Adipocyte (in vitro differentiated cells): ENCODE measurements around the gene CTLA4.
"Not testable (repeated sequence)": the region's sequence is repeated elsewhere in the genome, so short reads cannot be mapped to it uniquely, and the experiment has no call there.

Source experiments
- DNase-seq: peaks from one replicate; pipeline ENCODE4 v3.0.0-alpha.2; 2015; ENCODE audit warnings: low read depth
- H3K27me3 ChIP-seq: replicated peaks from 2 replicates; pipeline ENCODE4 v1.7.0; 2013; ENCODE audit warnings: mild to moderate bottlenecking, low read length, moderate library complexity; ENCODE audit not compliant: control insufficient read depth, insufficient read depth
- H3K36me3 ChIP-seq: 2 replicates; pipeline ENCODE4 v1.7.0; 2013; ENCODE audit warnings: low read length, mild to moderate bottlenecking, moderate library complexity; ENCODE audit not compliant: control insufficient read depth, insufficient read depth, severe bottlenecking
- H3K4me1 ChIP-seq: 2 replicates; pipeline ENCODE4 v1.7.0; 2013; ENCODE audit warnings: mild to moderate bottlenecking, low read length, moderate library complexity; ENCODE audit not compliant: control insufficient read depth, insufficient read depth
- H3K4me3 ChIP-seq: 2 replicates; pipeline ENCODE4 v1.7.0; 2013; ENCODE audit warnings: mild to moderate bottlenecking, low read length, moderate library complexity
- H3K9ac ChIP-seq: 2 replicates; pipeline ENCODE4 v1.7.0; 2013; ENCODE audit warnings: mild to moderate bottlenecking, low read length, moderate library complexity
- H3K9me3 ChIP-seq: 2 replicates; pipeline ENCODE4 v1.7.0; 2013; ENCODE audit warnings: mild to moderate bottlenecking, low read length, moderate library complexity; ENCODE audit not compliant: control insufficient read depth

Gene CTLA4

DNA sequence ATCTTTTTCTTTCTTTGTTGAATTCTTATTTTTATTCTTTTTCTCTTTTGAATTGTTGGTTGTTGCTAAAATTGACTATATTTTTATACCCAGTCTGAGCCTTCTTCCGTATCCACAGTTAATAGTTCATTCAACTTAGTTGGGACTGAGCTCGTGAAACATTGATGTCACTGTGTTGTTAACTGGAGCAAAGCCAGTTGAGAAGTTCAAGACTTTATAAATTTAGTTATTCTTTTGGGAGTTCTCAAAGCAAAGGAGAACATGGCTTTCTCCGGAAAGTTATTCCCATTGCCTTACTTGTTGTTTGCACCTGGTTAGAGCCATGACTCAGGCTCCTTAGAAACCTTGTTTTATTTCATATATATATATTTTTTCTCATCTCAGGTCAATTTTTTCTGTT, 8.8 kb downstream of the CTLA4 start:
- Histone ChIP-seq H3K27me3 (peaks cover 21% of the 10 kb centered on the region), H3K4me3 (no peak overlapping the region), H3K9ac (no peak overlapping the region), H3K36me3 (no peaks in the 10 kb centered on the region), H3K9me3 (no peaks in the 10 kb centered on the region), H3K4me1 (no peaks in the 10 kb centered on the region)
- DNase-seq = no peak

DNA sequence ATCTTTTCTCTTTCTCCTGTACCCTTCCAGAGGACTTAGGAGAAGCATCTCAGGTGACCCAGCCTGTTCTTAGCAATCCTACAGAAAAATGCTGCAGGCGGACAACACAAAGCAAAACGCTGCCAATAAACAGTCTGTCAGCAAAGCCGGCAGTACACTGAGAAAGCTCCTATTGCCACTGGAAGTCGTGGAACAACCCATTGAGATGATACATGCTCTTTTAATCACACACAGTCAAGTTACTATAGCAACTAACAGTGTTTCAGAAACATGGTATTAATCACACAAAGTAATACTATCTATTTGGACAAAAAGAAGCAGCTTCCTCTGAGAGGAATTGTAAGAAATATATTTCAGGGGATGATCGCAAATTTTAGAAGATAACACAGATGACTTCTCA, 10.5 kb downstream of the CTLA4 start:
- no peaks in the 10 kb centered on the region for H3K9me3 ChIP-seq
- no peaks in the 10 kb centered on the region for H3K36me3 ChIP-seq
- no peaks in the 10 kb centered on the region for H3K4me1 ChIP-seq
- no peak for DNase-seq
- peaks cover 15% of the 10 kb centered on the region for H3K27me3 ChIP-seq
- H3K9ac ChIP-seq = no peak overlapping the region
- H3K4me3 ChIP-seq = no peak overlapping the region

DNA sequence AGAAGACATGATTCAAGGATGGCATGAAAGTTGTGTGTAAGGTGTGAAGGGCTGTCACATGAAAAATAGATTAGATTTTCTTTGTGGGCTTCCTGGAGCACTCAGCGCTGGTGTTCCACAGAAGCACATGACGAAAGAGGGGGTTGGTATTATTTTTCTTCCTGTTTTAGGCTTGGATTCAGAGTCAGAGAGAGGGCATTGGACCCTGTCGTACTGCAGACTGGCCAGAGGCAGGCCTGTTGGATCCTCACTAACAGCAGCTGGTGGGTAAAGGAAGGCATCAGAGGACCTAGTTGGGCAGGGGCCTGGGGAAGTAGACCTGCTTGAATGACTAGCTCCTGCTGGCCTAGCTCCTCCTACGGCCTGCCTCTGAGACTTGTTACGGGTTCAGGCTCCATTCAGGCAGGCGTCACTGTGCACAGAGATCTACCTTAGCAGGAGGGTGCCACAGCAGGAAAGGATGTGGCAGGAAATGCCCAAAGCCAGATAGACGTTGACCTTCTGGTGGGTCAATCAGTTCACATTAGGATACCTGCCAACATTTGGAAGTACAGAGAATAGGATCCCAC, 13.1 kb downstream of the CTLA4 start:
- Histone ChIP-seq H3K4me1 (no peaks in the 10 kb centered on the region), H3K9me3 (no peaks in the 10 kb centered on the region), H3K27me3 (peaks cover 13% of the 10 kb centered on the region), H3K36me3 (no peaks in the 10 kb centered on the region), H3K4me3 (no peak overlapping the region), H3K9ac (no peak overlapping the region)
- DNase-seq = no peak

DNA sequence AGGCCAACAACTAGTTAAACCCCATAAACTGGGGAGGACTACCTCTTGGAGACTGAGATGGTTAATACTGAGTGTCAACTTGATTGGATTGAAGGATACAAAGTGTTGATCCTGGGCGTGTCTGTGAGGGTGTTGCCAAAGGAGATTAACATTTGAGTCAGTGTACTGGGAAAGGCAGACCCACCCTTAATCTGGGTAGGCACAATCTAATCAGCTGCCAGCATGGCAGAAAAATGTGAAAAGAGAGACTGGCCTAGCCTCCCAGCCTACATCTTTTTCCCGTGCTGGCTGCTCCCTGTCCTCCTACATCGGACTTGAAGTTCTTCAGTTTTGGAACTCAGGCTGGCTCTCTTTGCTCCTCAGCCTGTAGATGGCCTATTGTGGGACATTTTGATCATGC, 13.6 kb downstream of the CTLA4 start:
- H3K36me3 ChIP-seq, H3K4me1 ChIP-seq, H3K4me3 ChIP-seq, H3K27me3 ChIP-seq, DNase-seq, H3K9ac ChIP-seq, H3K9me3 ChIP-seq: not testable (repeated sequence)

DNA sequence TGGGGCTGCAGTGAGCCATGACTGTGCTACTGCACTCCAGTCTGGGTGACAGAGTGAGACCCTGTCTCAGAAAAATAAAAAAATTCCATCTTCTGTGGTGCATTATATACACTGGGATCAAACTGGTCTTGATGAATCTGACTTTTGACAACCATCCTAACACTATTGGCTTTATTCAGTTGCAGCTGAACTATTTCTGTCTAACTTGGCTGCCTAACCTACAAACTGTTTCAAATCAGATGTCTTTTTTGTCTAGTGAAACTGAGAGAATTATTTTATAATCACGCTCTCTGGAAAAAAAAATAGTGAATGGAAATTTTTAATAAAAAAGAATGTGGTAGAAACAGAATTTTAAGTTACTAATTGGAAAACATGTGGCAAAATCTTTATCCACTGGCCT, 15.0 kb downstream of the CTLA4 start:
- H3K4me3 ChIP-seq = no peak overlapping the region
- no peaks in the 10 kb centered on the region for H3K9me3 ChIP-seq
- no peak overlapping the region for H3K9ac ChIP-seq
- H3K4me1 ChIP-seq = no peaks in the 10 kb centered on the region
- DNase-seq = no peak
- H3K27me3 ChIP-seq = peaks cover 8% of the 10 kb centered on the region
- H3K36me3 ChIP-seq = no peaks in the 10 kb centered on the region

DNA sequence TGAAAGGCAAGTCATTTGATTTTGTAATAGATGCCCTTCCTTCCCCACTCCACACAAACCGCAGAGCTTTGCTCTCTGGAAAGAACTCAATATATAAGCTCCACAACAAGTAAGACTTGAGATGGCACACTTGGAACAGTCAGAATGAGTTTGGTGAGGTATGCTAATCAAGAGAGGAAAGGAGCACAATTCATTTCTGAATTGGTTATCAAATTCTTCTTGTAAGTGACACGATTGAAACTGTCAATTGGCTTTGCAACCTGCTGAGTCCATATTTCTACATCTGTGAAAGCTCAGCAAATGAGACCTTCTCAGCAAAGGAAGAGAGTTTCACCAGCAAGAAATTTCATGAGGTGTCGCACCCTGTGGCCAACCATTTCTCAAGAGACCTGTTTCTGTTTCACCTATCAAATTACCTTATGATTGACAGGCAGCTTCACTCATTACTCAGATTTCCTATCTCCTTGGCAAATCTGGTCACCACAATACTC, 19.1 kb downstream of the CTLA4 start:
- H3K27me3 ChIP-seq = no peaks in the 10 kb centered on the region
- H3K9me3 ChIP-seq = no peaks in the 10 kb centered on the region
- peaks cover 8% of the 10 kb centered on the region for H3K4me1 ChIP-seq
- H3K36me3 ChIP-seq = no peaks in the 10 kb centered on the region
- H3K9ac ChIP-seq = no peak overlapping the region
- H3K4me3 ChIP-seq = no peak overlapping the region
- no peak for DNase-seq

DNA sequence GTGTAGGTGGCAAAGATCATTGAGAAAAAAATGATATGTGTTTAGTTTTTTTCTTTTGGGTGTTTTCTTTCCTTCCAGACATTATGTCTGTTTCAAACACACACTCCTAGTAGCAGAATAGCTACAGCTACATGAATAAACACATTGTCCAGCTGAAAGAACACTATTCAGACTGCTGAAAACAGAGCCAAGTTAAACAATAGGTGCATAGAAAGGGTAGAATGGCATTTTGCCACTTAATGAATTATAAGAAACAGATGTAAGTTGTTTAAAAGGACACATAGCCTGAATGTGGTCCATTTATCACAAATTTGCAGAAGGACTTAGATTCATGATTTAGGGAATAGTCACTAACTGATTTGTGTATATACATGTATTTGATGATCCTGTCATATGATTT, 20.1 kb downstream of the CTLA4 start:
- no peaks in the 10 kb centered on the region for H3K36me3 ChIP-seq
- H3K4me1 ChIP-seq = peaks cover 9% of the 10 kb centered on the region
- no peaks in the 10 kb centered on the region for H3K9me3 ChIP-seq
- no peak for DNase-seq
- no peaks in the 10 kb centered on the region for H3K27me3 ChIP-seq
- no peak overlapping the region for H3K9ac ChIP-seq
- H3K4me3 ChIP-seq = no peak overlapping the region

DNA sequence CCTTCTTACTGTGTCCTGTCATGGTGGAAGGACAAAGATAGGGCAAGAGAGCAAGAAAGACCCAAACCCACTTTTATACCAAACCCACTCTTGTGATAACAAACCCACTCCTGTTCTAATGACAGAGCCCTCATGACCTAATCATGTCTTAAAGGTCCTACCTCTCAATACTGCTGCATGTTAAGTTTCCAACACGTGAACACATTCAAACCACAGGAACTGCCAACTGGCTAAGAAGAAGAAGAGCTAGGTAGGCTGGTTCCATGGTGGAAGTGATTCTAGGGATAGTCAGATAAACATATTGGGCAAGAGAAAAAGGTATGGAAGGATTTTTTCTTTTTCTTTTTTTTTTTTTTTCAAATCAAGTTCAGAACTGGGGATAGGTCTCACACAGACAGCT, 22.0 kb downstream of the CTLA4 start:
- no peak overlapping the region for H3K4me3 ChIP-seq
- no peaks in the 10 kb centered on the region for H3K27me3 ChIP-seq
- no peaks in the 10 kb centered on the region for H3K9me3 ChIP-seq
- peaks cover 9% of the 10 kb centered on the region for H3K4me1 ChIP-seq
- DNase-seq = no peak
- H3K9ac ChIP-seq = no peak overlapping the region
- H3K36me3 ChIP-seq = no peaks in the 10 kb centered on the region

DNA sequence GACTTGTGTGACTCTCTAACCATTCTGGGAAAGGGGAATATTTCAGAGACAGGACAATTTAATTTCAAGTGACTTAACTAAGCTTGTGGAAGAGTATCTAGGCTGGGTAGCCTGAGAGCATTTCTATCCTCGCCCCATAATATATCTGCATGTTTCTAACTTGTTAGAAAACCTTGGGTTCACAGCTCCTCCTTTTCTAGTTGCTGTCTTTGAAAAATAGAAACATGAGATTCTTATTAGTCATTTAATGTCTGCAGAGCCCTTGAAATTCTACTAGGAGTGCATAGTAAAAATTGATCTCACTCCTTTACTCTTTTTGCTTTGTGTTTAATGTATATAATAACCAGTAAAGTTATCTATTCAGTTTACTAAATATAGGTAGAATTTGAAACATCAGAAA, 22.4 kb downstream of the CTLA4 start:
- no peak overlapping the region for H3K9ac ChIP-seq
- H3K4me1 ChIP-seq = peaks cover 9% of the 10 kb centered on the region
- H3K36me3 ChIP-seq = no peaks in the 10 kb centered on the region
- H3K27me3 ChIP-seq = no peaks in the 10 kb centered on the region
- DNase-seq = no peak
- no peak overlapping the region for H3K4me3 ChIP-seq
- H3K9me3 ChIP-seq = no peaks in the 10 kb centered on the region

DNA sequence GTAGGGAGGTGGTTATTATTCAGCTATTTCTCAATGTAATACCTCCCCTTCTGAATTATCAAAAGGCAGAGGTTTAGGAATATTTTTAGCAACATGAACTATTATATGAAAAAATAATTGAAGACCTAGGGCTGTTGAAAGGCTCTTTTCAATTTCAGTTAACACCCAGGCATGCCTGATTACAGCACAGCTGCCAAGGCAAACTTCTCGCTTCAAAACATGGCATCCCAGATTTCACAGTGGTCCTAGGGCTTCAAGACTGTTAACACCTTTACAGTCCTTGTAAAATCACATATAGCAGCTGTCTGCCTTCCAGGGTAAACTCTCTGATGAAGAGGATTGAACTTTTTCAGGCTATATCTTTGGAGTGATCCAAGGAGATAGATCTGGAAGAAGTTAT, 23.2 kb downstream of the CTLA4 start:
- H3K36me3 ChIP-seq = no peaks in the 10 kb centered on the region
- H3K9ac ChIP-seq = no peak overlapping the region
- peaks cover 9% of the 10 kb centered on the region for H3K4me1 ChIP-seq
- no peak overlapping the region for H3K4me3 ChIP-seq
- no peak for DNase-seq
- H3K9me3 ChIP-seq = no peaks in the 10 kb centered on the region
- no peaks in the 10 kb centered on the region for H3K27me3 ChIP-seq

DNA sequence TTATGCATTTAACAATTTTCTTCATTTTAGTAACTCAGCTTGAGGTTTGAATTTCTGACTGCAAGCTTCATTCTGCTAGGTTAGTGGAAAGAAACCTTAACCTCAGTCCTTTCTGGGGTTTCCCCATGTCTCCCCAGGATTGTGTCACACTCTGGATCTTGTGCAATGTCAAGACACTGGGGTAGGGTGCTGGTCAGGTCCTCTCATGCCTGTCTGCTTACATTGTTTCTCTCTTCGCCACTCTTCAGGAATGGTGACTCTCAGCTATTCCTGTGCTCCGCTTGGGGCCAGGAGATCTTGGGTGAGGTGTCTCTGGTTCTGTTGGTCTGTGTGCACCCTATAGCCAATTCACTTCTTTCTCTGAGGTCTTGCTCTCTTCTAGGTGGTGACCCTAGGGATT, 23.9 kb downstream of the CTLA4 start:
- H3K27me3 ChIP-seq = no peaks in the 10 kb centered on the region
- peaks cover 9% of the 10 kb centered on the region for H3K4me1 ChIP-seq
- no peak overlapping the region for H3K9ac ChIP-seq
- H3K9me3 ChIP-seq = no peaks in the 10 kb centered on the region
- H3K4me3 ChIP-seq = no peak overlapping the region
- H3K36me3 ChIP-seq = no peaks in the 10 kb centered on the region
- DNase-seq = peak; percentile 36

DNA sequence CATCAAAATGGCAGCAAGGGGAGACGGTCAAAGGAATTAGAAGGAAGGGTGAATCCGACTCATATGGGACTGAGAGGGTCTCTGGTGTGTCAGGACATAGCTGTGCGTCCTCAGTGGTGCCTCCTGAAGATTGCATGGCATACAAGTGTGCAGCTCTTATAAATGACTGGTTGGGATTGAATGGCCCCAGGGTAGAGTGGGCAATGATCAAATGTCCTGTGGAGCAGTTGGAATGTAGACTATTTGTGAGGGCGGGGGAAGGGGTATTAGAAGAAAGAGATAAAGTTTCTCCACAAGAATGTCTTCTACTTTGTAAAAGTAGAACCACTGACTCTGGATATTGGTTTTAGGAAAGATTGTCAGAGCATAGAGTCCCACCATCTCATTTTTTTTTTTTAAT, 24.6 kb downstream of the CTLA4 start:
- Histone ChIP-seq H3K4me1 (peaks cover 9% of the 10 kb centered on the region), H3K36me3 (no peaks in the 10 kb centered on the region), H3K9ac (no peak overlapping the region), H3K27me3 (no peaks in the 10 kb centered on the region), H3K4me3 (no peak overlapping the region), H3K9me3 (no peaks in the 10 kb centered on the region)
- DNase-seq = no peak
